HCT116 (cell line): ENCODE results near the gene TAMALIN. TPM values are rescaled to one million over a fixed set of nuclear protein-coding genes. Genes with fewer than 3 reads are reported as not detected.

Experiments
- ATAC-seq: fragments of 200-7000 bp; cut with Tn5 transposase; 2 replicates; pipeline ENCODE4 v1.9.1; 2020; ENCODE audit warnings: mild to moderate bottlenecking, moderate library complexity
- BruUV-seq: library from RNA; stranded (reverse); fragments of 400-500 nt; replicated peaks from 2 replicates; lab custom pipeline; 2021; lab: Mats Ljungman, UMichigan
- CTCF ChIA-PET: fragments of 300-600 bp; sonication (Branson Sonifier 250); formaldehyde crosslinking; loops from one replicate; lab custom pipeline; 2021; ENCODE audit warnings: antibody characterized with exemption; lab: Charles Lee
- POLR2A ChIA-PET: fragments of 300-600, 350-600 bp; sonication (Branson Sonifier 250); formaldehyde crosslinking; loops from one replicate; lab custom pipeline; 2021; ENCODE audit warnings: antibody characterized with exemption; lab: Charles Lee
- RAD21 ChIA-PET, 2 experiments: fragments of 300-600 bp; sonication (Branson Sonifier 250); formaldehyde crosslinking; loops; one replicate each; lab custom pipeline; 2023; ENCODE audit warnings: low total read pairs in 2 of 2; ENCODE audit not compliant: uncharacterized antibody in 2 of 2, unreplicated experiment in 2 of 2, low non-redundant PET in 1 of 2; lab: Charles Lee
- DNase-seq: peaks from one replicate; pipeline ENCODE4 v3.0.0-alpha.2; 2010; ENCODE audit warnings: low read depth, low spot score
- H2AFZ ChIP-seq: fragments of 200-600 bp; shearing (Covaris generic), sonication (generic); 2 replicates; pipeline ENCODE4 v1.6.1; 2017; ENCODE audit warnings: low read depth, mixed run types, mixed read lengths, antibody characterized with exemption, low read length; ENCODE audit not compliant: poor library complexity, severe bottlenecking
- H3K27ac ChIP-seq: 2 replicates; pipeline ENCODE4 v1.5.1; 2012; ENCODE audit warnings: low read depth, low read length
- H3K27me3 ChIP-seq: fragments of 200-600 bp; sonication (generic); 2 replicates; pipeline ENCODE4 v1.6.1; 2016; ENCODE audit warnings: mixed run types, low read length, mixed read lengths; ENCODE audit not compliant: insufficient read depth
- H3K36me3 ChIP-seq, 2 experiments: fragments of 200-500 bp in 1 of 2; fragments of 200-600 bp in 1 of 2; sonication (Bioruptor generic) in 1 of 2; sonication (generic) in 1 of 2; 2 replicates each; pipeline versions ENCODE4 v1.5.1 to v1.6.1; 2014 to 2016; ENCODE audit warnings: low read length in 2 of 2, inconsistent platforms in 1 of 2, mixed read lengths in 1 of 2, mixed run types in 1 of 2; ENCODE audit not compliant: insufficient read depth in 2 of 2, control insufficient read depth in 1 of 2
- H3K4me1 ChIP-seq, 2 experiments: fragments of 200-600 bp in 1 of 2; sonication (generic) in 1 of 2; 2 replicates each; pipeline versions ENCODE4 v1.5.1 to v1.6.1; 2012 to 2017; ENCODE audit warnings: low read length in 2 of 2, inconsistent platforms in 1 of 2, mild to moderate bottlenecking in 1 of 2, mixed read lengths in 1 of 2, mixed run types in 1 of 2, moderate library complexity in 1 of 2; ENCODE audit not compliant: insufficient read depth in 2 of 2, control insufficient read depth in 1 of 2
- H3K4me2 ChIP-seq: fragments of 200-600 bp; sonication (generic); 2 replicates; pipeline ENCODE4 v1.6.1; 2017; ENCODE audit warnings: mixed run types, low read length, mixed read lengths
- H3K4me3 ChIP-seq, 2 experiments: fragments of 200-600 bp in 1 of 2; sonication (generic) in 1 of 2; replicated peaks in 1 of 2; 2 replicates each; pipeline ENCODE4 v1.5.1; 2011 to 2016; ENCODE audit warnings: low read length in 2 of 2, control low read depth in 1 of 2, low read depth in 1 of 2, mild to moderate bottlenecking in 1 of 2, mixed read lengths in 1 of 2, mixed run types in 1 of 2
- H3K79me2 ChIP-seq: fragments of 200-600 bp; sonication (generic); 2 replicates; pipeline ENCODE4 v1.6.1; 2017; ENCODE audit warnings: mild to moderate bottlenecking, mixed run types, low read length, moderate library complexity, mixed read lengths; ENCODE audit not compliant: insufficient read depth
- H3K9ac ChIP-seq: fragments of 200-600 bp; sonication (generic); 2 replicates; pipeline ENCODE4 v1.6.1; 2016; ENCODE audit warnings: low read length, mixed read lengths
- H3K9me2 ChIP-seq: fragments of 200-600 bp; sonication (generic), shearing (Covaris generic); 2 replicates; pipeline ENCODE4 v1.6.1; 2017; ENCODE audit warnings: mixed run types, mild to moderate bottlenecking, moderate library complexity; ENCODE audit not compliant: insufficient read depth
- H3K9me3 ChIP-seq, 2 experiments: fragments of 200-500 bp in 1 of 2; fragments of 200-600 bp in 1 of 2; sonication (Bioruptor generic) in 1 of 2; sonication (generic) in 1 of 2; 2 replicates each; pipeline ENCODE4 v1.6.1; 2014 to 2017; ENCODE audit warnings: low read length in 2 of 2, mixed read lengths in 2 of 2, inconsistent platforms in 1 of 2, low read depth in 1 of 2, mild to moderate bottlenecking in 1 of 2, mixed run types in 1 of 2, moderate library complexity in 1 of 2; ENCODE audit not compliant: control insufficient read depth in 1 of 2, insufficient read depth in 1 of 2
- H4K20me1 ChIP-seq: fragments of 200-600 bp; sonication (generic), shearing (Covaris generic); 2 replicates; pipeline ENCODE4 v1.6.1; 2017; ENCODE audit warnings: mixed run types, mild to moderate bottlenecking, moderate library complexity; ENCODE audit not compliant: insufficient read depth
- CBX3 ChIP-seq: IDR thresholded peaks from 2 replicates; pipeline ENCODE4 v1.6.1; 2012; ENCODE audit warnings: low read depth
- RAD21 ChIP-seq: IDR thresholded peaks from 2 replicates; pipeline ENCODE4 v1.6.1; 2012; ENCODE audit warnings: low read depth, mild to moderate bottlenecking
- SP1 ChIP-seq: IDR thresholded peaks from 2 replicates; pipeline ENCODE4 v1.6.1; 2012; ENCODE audit warnings: low read depth
- SRF ChIP-seq: IDR thresholded peaks from 2 replicates; pipeline ENCODE4 v1.6.1; 2012; ENCODE audit warnings: low read depth
- TCF7L2 ChIP-seq: IDR thresholded peaks from 2 replicates; pipeline ENCODE4 v1.7.0; 2011; ENCODE audit warnings: borderline replicate concordance, inconsistent platforms; ENCODE audit not compliant: insufficient read depth, insufficient read length; ENCODE audit errors: extremely low read depth
- YY1 ChIP-seq: IDR thresholded peaks from 2 replicates; pipeline ENCODE4 v1.6.1; 2011; ENCODE audit warnings: low read length, low read depth, moderate library complexity, mild to moderate bottlenecking; ENCODE audit not compliant: insufficient replicate concordance; ENCODE audit errors: extremely low read depth
- ZNF274 ChIP-seq: fragments of 200-500 bp; sonication (Bioruptor generic); IDR thresholded peaks from 2 replicates; pipeline ENCODE4 v1.6.1; 2014; ENCODE audit warnings: mild to moderate bottlenecking, low read depth, low read length, inconsistent platforms
- intact Hi-C: fragments of 100-400 bp; cut with micrococcal nuclease; formaldehyde crosslinking; loops from 2 replicates; pipeline ENCODE4 v1.10.0; 2022
- total RNA-seq: library from RNA; stranded (reverse); gene quantifications from one replicate; pipeline ENCODE4 v1.2.1, GENCODE V29; 2021; ENCODE audit not compliant: unreplicated experiment
- TF ChIP-seq, protein P1 (sequence below), 3 experiments: fragments of 200-600 bp in 1 of 3; sonication (generic) in 1 of 3; IDR thresholded peaks in 2 of 3; conservative IDR thresholded peaks in 1 of 3; 2 replicates each; pipeline ENCODE4 v1.5.1; 2012 to 2017; ENCODE audit warnings: low read depth in 2 of 3, low read length in 2 of 3, antibody characterized with exemption in 1 of 3, borderline replicate concordance in 1 of 3, control low read depth in 1 of 3, mild to moderate bottlenecking in 1 of 3, mixed read lengths in 1 of 3, mixed run types in 1 of 3, moderate library complexity in 1 of 3; ENCODE audit not compliant: insufficient read depth in 1 of 3
- TF ChIP-seq, protein P2 (sequence below): IDR thresholded peaks from 2 replicates; pipeline ENCODE4 v1.6.1; 2012

TAMALIN gene
- total RNA-seq, 1 experiment from 2014 or later = 1.1 TPM

DNA sequence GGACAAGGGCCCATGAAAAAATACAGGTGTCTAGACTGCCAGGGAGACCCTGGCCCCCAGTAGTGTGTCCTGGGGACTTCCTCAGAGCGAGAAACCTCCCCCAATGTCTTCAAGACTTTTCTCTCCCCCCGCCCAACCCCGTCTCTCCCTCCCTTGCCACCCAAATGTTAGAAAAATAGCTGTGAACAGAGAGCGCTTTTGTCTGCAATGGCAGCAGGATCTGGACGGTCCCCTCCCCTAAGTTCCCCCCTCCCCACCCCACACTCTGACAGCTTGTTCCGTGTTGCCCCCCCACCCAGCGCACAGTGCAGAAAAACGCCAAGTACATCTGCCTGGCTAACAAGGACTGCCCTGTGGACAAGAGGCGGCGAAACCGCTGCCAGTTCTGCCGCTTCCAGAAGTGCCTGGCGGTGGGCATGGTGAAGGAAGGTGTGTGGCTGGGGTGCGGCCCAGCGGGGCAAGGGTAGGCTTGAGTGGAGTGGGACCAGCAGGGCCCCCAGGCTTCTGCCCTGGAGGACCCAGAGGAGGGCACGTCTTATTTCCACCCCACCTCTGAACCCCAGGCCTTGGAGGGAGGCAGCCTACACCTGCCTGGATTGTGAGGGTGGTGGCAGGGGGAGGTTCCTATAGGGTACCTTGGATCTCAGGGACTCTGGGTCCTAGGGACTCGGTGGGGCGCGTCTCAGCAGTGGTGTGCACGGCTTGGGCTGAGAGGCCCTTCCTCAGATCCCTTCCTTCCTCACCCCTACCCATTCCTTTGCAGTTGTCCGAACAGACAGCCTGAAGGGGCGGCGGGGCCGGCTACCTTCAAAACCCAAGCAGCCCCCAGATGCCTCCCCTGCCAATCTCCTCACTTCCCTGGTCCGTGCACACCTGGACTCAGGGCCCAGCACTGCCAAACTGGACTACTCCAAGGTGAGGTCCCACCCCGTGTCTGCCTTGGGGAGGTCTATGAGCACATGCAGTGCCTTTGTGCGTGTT lies 49.3 kb downstream of the TAMALIN start:
- no peak overlapping the region for H2AFZ ChIP-seq
- H3K27me3 ChIP-seq = no peaks in the 10 kb centered on the region
- ChIA-PET POLR2A (no interaction called here), CTCF (interaction anchor here (0.6 to 1.3 kb wide), 2 partner anchors 15 to 30 kb away, joined by 3 to 4 read pairs; no protein-coding TSS in a partner anchor), RAD21 (no interaction called here)
- no peak overlapping the region for H3K4me2 ChIP-seq
- ATAC-seq = no peak
- no peak for DNase-seq
- H3K36me3 ChIP-seq = peaks cover 3 to 8% of the 10 kb centered on the region in 2 experiments; a peak in 2 of 4 replicates
- peaks cover 10 to 19% of the 10 kb centered on the region in 2 experiments; a peak in 3 of 4 replicates for H3K4me1 ChIP-seq
- no peak overlapping the region for H3K9ac ChIP-seq
- TF ChIP-seq YY1 (no peak), TCF7L2 (no peak), SP1 (no peak), ZNF274 (no peak), CBX3 (no peak), SRF (no peak), RAD21 (no peak)
- TF ChIP-seq, protein P1, sequence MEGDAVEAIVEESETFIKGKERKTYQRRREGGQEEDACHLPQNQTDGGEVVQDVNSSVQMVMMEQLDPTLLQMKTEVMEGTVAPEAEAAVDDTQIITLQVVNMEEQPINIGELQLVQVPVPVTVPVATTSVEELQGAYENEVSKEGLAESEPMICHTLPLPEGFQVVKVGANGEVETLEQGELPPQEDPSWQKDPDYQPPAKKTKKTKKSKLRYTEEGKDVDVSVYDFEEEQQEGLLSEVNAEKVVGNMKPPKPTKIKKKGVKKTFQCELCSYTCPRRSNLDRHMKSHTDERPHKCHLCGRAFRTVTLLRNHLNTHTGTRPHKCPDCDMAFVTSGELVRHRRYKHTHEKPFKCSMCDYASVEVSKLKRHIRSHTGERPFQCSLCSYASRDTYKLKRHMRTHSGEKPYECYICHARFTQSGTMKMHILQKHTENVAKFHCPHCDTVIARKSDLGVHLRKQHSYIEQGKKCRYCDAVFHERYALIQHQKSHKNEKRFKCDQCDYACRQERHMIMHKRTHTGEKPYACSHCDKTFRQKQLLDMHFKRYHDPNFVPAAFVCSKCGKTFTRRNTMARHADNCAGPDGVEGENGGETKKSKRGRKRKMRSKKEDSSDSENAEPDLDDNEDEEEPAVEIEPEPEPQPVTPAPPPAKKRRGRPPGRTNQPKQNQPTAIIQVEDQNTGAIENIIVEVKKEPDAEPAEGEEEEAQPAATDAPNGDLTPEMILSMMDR (IDR thresholded peaks at IDR 0.05 in 2 of 3, conservative IDR thresholded peaks at IDR 0.05 in 1 of 3; ENCODE audit: borderline replicate concordance in 1 of 3, insufficient read depth in 1 of 3, low read depth in 2 of 3, low read length in 2 of 3) = no peak
- TF ChIP-seq, protein P2, sequence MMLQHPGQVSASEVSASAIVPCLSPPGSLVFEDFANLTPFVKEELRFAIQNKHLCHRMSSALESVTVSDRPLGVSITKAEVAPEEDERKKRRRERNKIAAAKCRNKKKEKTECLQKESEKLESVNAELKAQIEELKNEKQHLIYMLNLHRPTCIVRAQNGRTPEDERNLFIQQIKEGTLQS = no peak
- H3K4me3 ChIP-seq = no peak overlapping the region
- H3K79me2 ChIP-seq = peaks cover 31% of the 10 kb centered on the region; the same call in 1 of the 2 replicates
- BruUV-seq = no TSS peak
- intact Hi-C loops = no loop called here
- no peaks in the 10 kb centered on the region for H4K20me1 ChIP-seq
- H3K9me3 ChIP-seq = no peaks in the 10 kb centered on the region
- H3K27ac ChIP-seq = no peak overlapping the region
- H3K9me2 ChIP-seq = no peaks in the 10 kb centered on the region
